ENCODE data around the gene INSR. TPM values are rescaled to one million over a fixed set of nuclear protein-coding genes. Genes with fewer than 3 reads are reported as not detected.

The INSR gene
- total and polyA plus RNA-seq, 2 donors from 2014 or later = 15.5 to 50.4 TPM

DNA sequence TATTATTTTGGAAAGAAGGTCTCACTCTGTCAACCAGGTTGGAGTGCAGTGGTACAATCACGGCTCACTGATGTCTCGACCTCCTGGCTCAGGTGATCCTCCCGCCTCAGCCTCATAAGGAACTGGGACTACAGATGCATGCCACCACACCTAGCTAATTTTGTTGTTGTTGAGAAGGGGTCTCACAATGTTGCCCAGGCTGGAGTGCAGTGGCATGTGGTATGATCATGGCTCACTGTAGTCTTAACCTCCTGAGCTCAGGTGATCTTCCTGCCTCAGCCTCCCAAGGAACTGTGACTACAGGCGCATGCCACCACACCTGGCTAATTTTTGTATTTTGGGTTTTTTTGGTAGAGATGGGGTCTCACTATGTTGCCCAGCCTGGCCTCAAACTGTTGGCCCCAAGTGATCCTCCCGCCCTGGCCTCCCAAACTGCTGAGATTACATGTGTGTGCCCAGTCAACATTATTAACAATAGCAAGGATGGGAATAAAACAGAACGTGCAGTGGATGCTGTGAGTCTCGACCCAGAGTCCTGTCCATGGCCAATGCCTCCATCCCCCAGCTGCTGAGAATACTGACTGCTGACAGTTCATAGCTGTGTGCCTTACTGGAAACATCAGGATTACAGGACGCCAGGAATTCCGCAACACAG, 230.3 kb downstream of the INSR start:
- no peak overlapping the region for H3K9ac ChIP-seq (ENCODE audit: low read length in 3 of 3)
- no peaks in the 10 kb centered on the region for H3K4me1 ChIP-seq (ENCODE audit: control insufficient read depth in 2 of 3, insufficient read depth in 2 of 3, low read depth in 1 of 3, low read length in 3 of 3)
- TF ChIP-seq, protein P1, sequence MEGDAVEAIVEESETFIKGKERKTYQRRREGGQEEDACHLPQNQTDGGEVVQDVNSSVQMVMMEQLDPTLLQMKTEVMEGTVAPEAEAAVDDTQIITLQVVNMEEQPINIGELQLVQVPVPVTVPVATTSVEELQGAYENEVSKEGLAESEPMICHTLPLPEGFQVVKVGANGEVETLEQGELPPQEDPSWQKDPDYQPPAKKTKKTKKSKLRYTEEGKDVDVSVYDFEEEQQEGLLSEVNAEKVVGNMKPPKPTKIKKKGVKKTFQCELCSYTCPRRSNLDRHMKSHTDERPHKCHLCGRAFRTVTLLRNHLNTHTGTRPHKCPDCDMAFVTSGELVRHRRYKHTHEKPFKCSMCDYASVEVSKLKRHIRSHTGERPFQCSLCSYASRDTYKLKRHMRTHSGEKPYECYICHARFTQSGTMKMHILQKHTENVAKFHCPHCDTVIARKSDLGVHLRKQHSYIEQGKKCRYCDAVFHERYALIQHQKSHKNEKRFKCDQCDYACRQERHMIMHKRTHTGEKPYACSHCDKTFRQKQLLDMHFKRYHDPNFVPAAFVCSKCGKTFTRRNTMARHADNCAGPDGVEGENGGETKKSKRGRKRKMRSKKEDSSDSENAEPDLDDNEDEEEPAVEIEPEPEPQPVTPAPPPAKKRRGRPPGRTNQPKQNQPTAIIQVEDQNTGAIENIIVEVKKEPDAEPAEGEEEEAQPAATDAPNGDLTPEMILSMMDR (IDR thresholded peaks at IDR 0.05; ENCODE audit: borderline replicate concordance, extremely low read depth, insufficient read depth) = no peak
- DNase-seq (no peak), FAIRE-seq (no peak)
- no peaks in the 10 kb centered on the region for H3K36me3 ChIP-seq (ENCODE audit: control insufficient read depth in 2 of 3, insufficient read depth in 3 of 3, low read length in 3 of 3)
- H3K27me3 ChIP-seq (ENCODE audit: control insufficient read depth, insufficient read depth, low read length) = no peaks in the 10 kb centered on the region
- H3K27ac ChIP-seq (ENCODE audit: low read depth in 2 of 2, low read length in 2 of 2) = no peak overlapping the region
- H3K9me3 ChIP-seq (ENCODE audit: control insufficient read depth in 2 of 3, insufficient read depth in 1 of 3, low read length in 3 of 3) = no peaks in the 10 kb centered on the region
- intact Hi-C loops (cut with DNase I) = no loop called here
- no peak overlapping the region for H3K4me3 ChIP-seq (ENCODE audit: low read length in 3 of 3)

DNA sequence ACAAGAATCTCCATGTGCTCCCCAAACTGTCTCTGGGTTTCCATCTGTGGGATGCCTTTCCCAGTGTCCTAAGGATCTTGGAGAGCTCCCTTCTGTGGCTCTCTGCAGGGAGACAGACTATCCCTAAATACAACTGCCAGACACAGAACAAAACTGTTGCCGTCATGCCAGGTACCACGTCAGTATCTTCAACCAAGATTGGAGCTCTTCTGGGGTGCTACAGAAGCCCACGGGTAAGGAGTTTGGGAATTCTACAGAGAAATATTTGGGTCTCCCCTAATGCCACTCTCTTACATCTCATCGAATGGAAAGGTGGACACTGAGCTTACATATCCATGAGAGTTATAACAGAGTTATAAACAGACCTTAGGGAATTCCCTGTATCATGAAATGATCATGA, 230.9 kb downstream of the INSR start:
- no peaks in the 10 kb centered on the region for H3K4me1 ChIP-seq (ENCODE audit: control insufficient read depth in 2 of 3, insufficient read depth in 2 of 3, low read depth in 1 of 3, low read length in 3 of 3)
- intact Hi-C loops (cut with DNase I) = no loop called here
- DNase-seq (no peak), FAIRE-seq (no peak)
- TF ChIP-seq, protein P1 (IDR thresholded peaks at IDR 0.05; ENCODE audit: borderline replicate concordance, extremely low read depth, insufficient read depth) = no peak
- H3K4me3 ChIP-seq (ENCODE audit: low read length in 3 of 3) = no peak overlapping the region
- H3K27ac ChIP-seq (ENCODE audit: low read depth in 2 of 2, low read length in 2 of 2) = no peak overlapping the region
- H3K9ac ChIP-seq (ENCODE audit: low read length in 3 of 3) = no peak overlapping the region
- H3K9me3 ChIP-seq (ENCODE audit: control insufficient read depth in 2 of 3, insufficient read depth in 1 of 3, low read length in 3 of 3) = no peaks in the 10 kb centered on the region
- H3K27me3 ChIP-seq (ENCODE audit: control insufficient read depth, insufficient read depth, low read length) = no peaks in the 10 kb centered on the region
- H3K36me3 ChIP-seq (ENCODE audit: control insufficient read depth in 2 of 3, insufficient read depth in 3 of 3, low read length in 3 of 3) = no peaks in the 10 kb centered on the region

Other genes with a start within 250 kb of the INSR start
- gene MBD3L2, start 245.1 kb downstream of the INSR start, total RNA-seq = not detected
- not detected for gene MBD3L2, start 245.1 kb downstream of the INSR start, polyA plus RNA-seq (ENCODE audit: insufficient read depth, low read depth, low replicate concordance)
- not detected for gene MBD3L3, start 235.7 kb downstream of the INSR start, total RNA-seq
- gene MBD3L3, start 235.7 kb downstream of the INSR start, polyA plus RNA-seq (ENCODE audit: insufficient read depth, low read depth, low replicate concordance) = not detected
- gene ZNF557, start 224.7 kb downstream of the INSR start, total RNA-seq = 13.2 TPM
- gene ZNF557, start 224.7 kb downstream of the INSR start, polyA plus RNA-seq (ENCODE audit: insufficient read depth, low read depth, low replicate concordance) = 1.3 TPM
- gene ARHGEF18, start 54.5 kb upstream of the INSR start, total RNA-seq = 42.6 TPM
- 18.5 TPM for gene ARHGEF18, start 54.5 kb upstream of the INSR start, polyA plus RNA-seq (ENCODE audit: insufficient read depth, low read depth, low replicate concordance)
- 7.8 TPM for gene PEX11G, start 194.6 kb upstream of the INSR start, total RNA-seq
- 20.8 TPM for gene PEX11G, start 194.6 kb upstream of the INSR start, polyA plus RNA-seq (ENCODE audit: insufficient read depth, low read depth, low replicate concordance)
- gene ZNF358, start 221.7 kb upstream of the INSR start, total RNA-seq = 39.1 TPM
- gene ZNF358, start 221.7 kb upstream of the INSR start, polyA plus RNA-seq (ENCODE audit: insufficient read depth, low read depth, low replicate concordance) = 79.1 TPM
- 24.0 TPM for gene MCOLN1, start 228.2 kb upstream of the INSR start, total RNA-seq
- gene MCOLN1, start 228.2 kb upstream of the INSR start, polyA plus RNA-seq (ENCODE audit: insufficient read depth, low read depth, low replicate concordance) = 25.7 TPM
- gene PNPLA6, start 241.3 kb upstream of the INSR start, total RNA-seq = 101 TPM
- 80.9 TPM for gene PNPLA6, start 241.3 kb upstream of the INSR start, polyA plus RNA-seq (ENCODE audit: insufficient read depth, low read depth, low replicate concordance)

All from kidney (tissue), 14 donors.